HG03521 (cell line): ENCODE data around the gene DUOX1.

Source experiments
- ATAC-seq: cut with Tn5 transposase; IDR thresholded peaks from one replicate; pipeline ENCODE4 v1.9.1; 2021; ENCODE audit warnings: mild to moderate bottlenecking, moderate library complexity; ENCODE audit not compliant: unreplicated experiment

Gene DUOX1

GRCh38 chr15:45105586-45105985, 24.2 kb upstream of the DUOX1 start:
- ATAC-seq: no peak

- no peak for ATAC-seq
Observed at GRCh38 chr15:45106002-45106790, 23.6 kb upstream of the DUOX1 start.

GRCh38 chr15:45107941-45108630, 21.7 kb upstream of the DUOX1 start:
- no peak for ATAC-seq

GRCh38 chr15:45110256-45110820, 19.5 kb upstream of the DUOX1 start:
- no peak for ATAC-seq

GRCh38 chr15:45111390-45112142, 18.2 kb upstream of the DUOX1 start:
- no peak for ATAC-seq

GRCh38 chr15:45112143-45112590, 17.6 kb upstream of the DUOX1 start:
- ATAC-seq: no peak

- no peak for ATAC-seq
Observed at GRCh38 chr15:45112591-45113379, 17.0 kb upstream of the DUOX1 start.

- no peak for ATAC-seq
Observed at GRCh38 chr15:45113380-45113990, 16.3 kb upstream of the DUOX1 start.

- ATAC-seq: no peak
Observed at GRCh38 chr15:45114076-45114750, 15.6 kb upstream of the DUOX1 start, which contains the start of the genes DUOX2 and DUOXA2. Gene DUOX2 (minus strand): TSS chr15:45114172. CDS start chr15:45113411, 761 bp downstream. Gene DUOXA2 (plus strand): TSS chr15:45114326. CDS start chr15:45114606, 280 bp downstream.

GRCh38 chr15:45114751-45115085, 15.1 kb upstream of the DUOX1 start:
- no peak for ATAC-seq

- ATAC-seq: no peak
Observed at GRCh38 chr15:45115312-45115820, 14.4 kb upstream of the DUOX1 start.

GRCh38 chr15:45116006-45116481, 13.8 kb upstream of the DUOX1 start:
- no peak for ATAC-seq

GRCh38 chr15:45116482-45117307, 13.1 kb upstream of the DUOX1 start:
- ATAC-seq: no peak

- ATAC-seq: peak; percentile 17
Observed at GRCh38 chr15:45117308-45118130, 12.3 kb upstream of the DUOX1 start.

- ATAC-seq: peak; percentile 89
Observed at GRCh38 chr15:45118131-45118588, 11.6 kb upstream of the DUOX1 start.

GRCh38 chr15:45118996-45119395, 10.8 kb upstream of the DUOX1 start:
- no peak for ATAC-seq
